ENCODE data around the gene BICDL2. TPM values are rescaled to one million over a fixed set of nuclear protein-coding genes. Genes with fewer than 3 reads are reported as not detected.

BICDL2 gene
- total and polyA plus RNA-seq, 2 donors (not counting 3 experiments of a cell fraction or from before 2014, with no cell fraction given) = not detected

GRCh38 chr16:3004781-3005284 is 31.9 kb downstream of the BICDL2 start:
- intact Hi-C loops (cut with micrococcal nuclease) (loop anchor here (1.0 kb wide), 1 partner anchor 15 kb away; the partner anchor contains the start of gene TNFRSF12A), dilution Hi-C loops (cut with MboI; ENCODE audit: extremely low pct_ligation_motif_present, low sequenced_read_pairs) (no loop called here)
- H3K9me3 ChIP-seq (replicated peaks; ENCODE audit: control insufficient read depth, insufficient read depth, low read length) = no peaks in the 10 kb centered on the region
- H3K27ac ChIP-seq (ENCODE audit: insufficient read depth, low read depth, low read length) = no peak overlapping the region
- no peaks in the 10 kb centered on the region for H3K9me1 ChIP-seq (replicated peaks; ENCODE audit: control insufficient read depth, extremely low read depth, insufficient read depth, low read length)
- H3K4me2 ChIP-seq (ENCODE audit: insufficient read depth, low read length) = peak overlapping the region; percentile 60
- no TSS peak for BruUV-seq (replicated peaks)
- H3K4me3 ChIP-seq (replicated peaks in 1 of 3; ENCODE audit: insufficient read depth in 1 of 3, low read depth in 1 of 3, low read length in 3 of 3) = peak overlapping the region in 1 of 3 experiments; percentile 10
- POLR2A ChIA-PET = interaction anchor here (2.1 kb wide), 1 partner anchor 16 kb away, joined by 16 read pairs; the partner anchor contains the start of gene TNFRSF12A
- H3K27me3 ChIP-seq (ENCODE audit: control insufficient read depth in 2 of 2, insufficient read depth in 2 of 2, low read length in 2 of 2) = no peaks in the 10 kb centered on the region
- H3K79me2 ChIP-seq (ENCODE audit: control insufficient read depth, insufficient read depth, low read length) = no peaks in the 10 kb centered on the region
- H3K4me1 ChIP-seq (ENCODE audit: control insufficient read depth, extremely low read depth, insufficient read depth, low read length) = peaks cover 16% of the 10 kb centered on the region
- CTCF ChIA-PET = interaction anchor here (3.3 to 3.6 kb wide), 2 partner anchors 15 to 25 kb away, joined by 13 to 97 read pairs; partner anchors contain the start of gene TNFRSF12A
- H2AFZ ChIP-seq (ENCODE audit: low read depth, low read length) = peak overlapping the region; percentile 42
- FAIRE-seq (no peak), DNase-seq (ENCODE audit: low read depth, low spot score) (no peak)
- no peak overlapping the region for H3K9ac ChIP-seq (replicated peaks; ENCODE audit: extremely low read depth, insufficient read depth, low read length)
- TF ChIP-seq POLR2AphosphoS5 (IDR thresholded peaks at IDR 0.05; ENCODE audit: insufficient read depth, low read depth, low read length) (no peak), EZH2 (IDR thresholded peaks at IDR 0.05; ENCODE audit: borderline replicate concordance, low read depth, low read length, severe bottlenecking) (no peak), CTCF (IDR thresholded peaks at IDR 0.05; ENCODE audit: extremely low read depth in 1 of 2, insufficient read depth in 1 of 2, low read depth in 1 of 2, low read length in 2 of 2) (no peak), MYC (IDR thresholded peaks at IDR 0.05; ENCODE audit: low read depth, low read length) (no peak), FOS (IDR thresholded peaks at IDR 0.05; ENCODE audit: borderline replicate concordance, insufficient read depth, low read length) (no peak), GATA2 (IDR thresholded peaks at IDR 0.05; ENCODE audit: insufficient read depth, insufficient read length, low read depth, low read length) (no peak), POLR2A (IDR thresholded peaks at IDR 0.05; ENCODE audit: low read depth, low read length) (no peak)
- no peaks in the 10 kb centered on the region for H4K20me1 ChIP-seq (replicated peaks; ENCODE audit: control insufficient read depth, extremely low read depth, insufficient read depth, low read length)
- H3K36me3 ChIP-seq (ENCODE audit: control insufficient read depth in 2 of 2, extremely low read depth in 1 of 2, insufficient read depth in 2 of 2, low read length in 2 of 2) = no peaks in the 10 kb centered on the region
